Glomerular visceral epithelial cell (primary cell): ENCODE data around the gene SPATA2.
"Not testable (repeated sequence)": the region's sequence is repeated elsewhere in the genome, so short reads cannot be mapped to it uniquely, and the experiment has no call there.

ENCODE experiments used
- DNase-seq: peaks from one replicate; pipeline ENCODE4 v3.0.0-alpha.2; 2016; ENCODE audit errors: extremely low spot score

Gene SPATA2

GRCh38 chr20:49915380-49916145, at the start of gene SPATA2:
TSS of gene SPATA2 (minus strand) at chr20:49915529. CDS start at chr20:49908490, 7,039 bp downstream.
- DNase-seq: peak; percentile 96

DNA sequence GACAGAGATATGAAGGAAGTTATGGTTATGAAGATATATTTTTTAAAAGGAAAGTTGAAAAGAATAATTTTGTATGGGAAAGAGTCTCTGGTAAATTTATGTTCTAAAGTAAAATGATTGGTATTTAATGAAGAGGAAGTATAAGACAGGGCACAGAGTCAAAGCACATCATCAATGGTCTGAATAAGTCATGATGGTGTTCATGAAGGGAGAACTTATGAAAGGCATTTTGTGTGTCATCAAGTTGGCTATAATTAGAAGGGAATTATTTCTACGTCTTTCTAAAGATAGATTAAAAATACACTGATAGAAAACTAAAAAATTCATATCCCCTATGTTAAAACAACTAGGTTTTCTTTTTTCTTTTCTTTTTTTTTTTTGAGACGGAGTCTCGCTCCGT, 46.1 kb upstream of the SPATA2 start:
- no peak for DNase-seq

GRCh38 chr20:49957089-49957938, 42.0 kb upstream of the SPATA2 start:
- DNase-seq: not testable (repeated sequence)

- no peak for DNase-seq
Observed at GRCh38 chr20:49956689-49957088, 41.4 kb upstream of the SPATA2 start.

GRCh38 chr20:49955830-49956396, 40.6 kb upstream of the SPATA2 start:
- not testable (repeated sequence) for DNase-seq

DNA sequence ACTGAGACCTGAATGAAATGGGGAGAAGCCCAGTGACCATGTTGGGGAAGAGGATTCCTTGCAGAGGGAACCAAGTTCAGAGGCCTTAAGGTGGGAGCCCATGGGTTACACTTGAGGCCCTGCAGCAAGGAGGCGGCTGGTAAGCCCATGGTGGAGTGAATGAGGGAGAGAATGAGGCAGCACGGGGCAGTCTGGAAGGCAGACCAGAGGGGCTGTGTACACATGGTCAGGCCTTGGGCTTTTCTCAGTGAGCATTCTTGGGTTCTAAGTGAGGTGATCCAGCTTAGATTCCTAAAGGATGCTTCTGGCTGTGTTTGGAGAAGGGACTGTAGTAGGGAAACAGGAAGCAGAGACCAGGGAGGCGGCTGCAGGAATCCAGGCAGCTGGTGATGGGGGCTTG, 39.8 kb upstream of the SPATA2 start:
- DNase-seq: no peak

GRCh38 chr20:49951151-49951550, 35.8 kb upstream of the SPATA2 start:
- peak; percentile 31 for DNase-seq

DNA sequence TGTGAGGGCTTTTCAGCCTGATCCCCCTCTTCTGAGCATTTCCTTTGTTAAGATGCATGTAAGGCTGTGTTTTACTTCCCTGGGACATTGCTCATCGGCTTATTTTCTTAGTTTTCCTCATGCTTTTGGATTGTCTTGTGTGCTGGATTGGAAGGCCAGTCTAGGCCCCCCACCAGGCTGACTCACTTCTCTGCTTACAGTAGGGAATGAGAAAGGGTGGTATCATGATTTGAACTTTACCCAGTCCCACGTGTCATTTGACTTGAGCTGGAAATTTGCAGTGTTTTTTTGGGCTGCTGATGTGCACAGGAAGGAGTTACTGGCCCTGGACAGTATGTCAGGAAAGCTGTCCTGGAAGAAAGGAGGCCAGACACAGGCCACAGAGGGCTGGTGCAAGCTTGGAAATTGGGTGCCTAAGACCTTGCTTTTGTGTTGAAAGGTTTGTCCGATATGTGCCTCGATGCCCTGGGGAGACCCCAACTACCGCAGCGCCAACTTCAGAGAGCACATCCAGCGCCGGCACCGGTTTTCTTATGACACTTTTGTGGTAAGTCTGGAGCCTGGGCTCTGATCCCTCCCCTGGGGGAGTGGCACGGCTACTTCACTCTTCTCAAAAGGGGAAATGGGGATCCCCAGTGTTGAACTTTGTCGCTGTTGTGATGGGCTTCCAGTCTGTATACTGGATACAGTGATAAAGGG, 33.6 kb upstream of the SPATA2 start:
- peak; percentile 84 for DNase-seq

- DNase-seq: no peak
Observed at GRCh38 chr20:49948178-49948577, 32.8 kb upstream of the SPATA2 start.

DNA sequence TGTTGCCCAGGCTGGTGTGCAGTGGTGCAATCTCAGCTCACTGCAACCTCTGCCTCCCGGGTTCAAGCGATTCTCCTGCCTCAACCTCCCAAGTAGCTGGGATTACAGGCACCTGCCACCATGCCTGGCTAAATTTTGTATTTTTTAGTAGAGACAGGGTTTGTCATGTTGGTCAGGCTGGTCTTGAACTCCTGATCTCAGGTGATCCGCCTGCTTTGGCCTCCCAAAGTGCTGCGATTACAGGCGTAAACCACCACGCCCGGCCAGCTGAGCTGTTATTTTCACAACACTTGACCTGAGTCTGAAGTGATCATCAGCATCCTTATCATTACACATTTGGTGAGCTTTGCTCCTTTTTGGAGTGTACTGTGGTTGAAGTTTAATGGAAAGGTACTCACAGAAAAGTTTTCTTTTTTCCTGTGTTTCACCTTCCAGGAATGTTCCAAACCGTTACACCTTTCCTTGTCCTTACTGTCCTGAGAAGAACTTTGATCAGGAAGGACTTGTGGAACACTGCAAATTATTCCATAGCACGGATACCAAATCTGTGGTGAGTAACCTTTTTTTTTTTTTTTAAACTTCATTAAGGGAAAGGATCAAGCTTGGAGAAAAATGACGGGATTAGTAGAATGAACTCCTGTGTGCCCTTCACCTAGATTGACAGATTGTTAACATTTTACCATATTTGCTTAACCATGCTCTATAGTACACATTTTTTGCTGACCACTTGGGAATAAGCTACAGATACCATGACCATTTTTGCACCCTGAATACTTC, 30.6 kb upstream of the SPATA2 start:
- DNase-seq: no peak

DNA sequence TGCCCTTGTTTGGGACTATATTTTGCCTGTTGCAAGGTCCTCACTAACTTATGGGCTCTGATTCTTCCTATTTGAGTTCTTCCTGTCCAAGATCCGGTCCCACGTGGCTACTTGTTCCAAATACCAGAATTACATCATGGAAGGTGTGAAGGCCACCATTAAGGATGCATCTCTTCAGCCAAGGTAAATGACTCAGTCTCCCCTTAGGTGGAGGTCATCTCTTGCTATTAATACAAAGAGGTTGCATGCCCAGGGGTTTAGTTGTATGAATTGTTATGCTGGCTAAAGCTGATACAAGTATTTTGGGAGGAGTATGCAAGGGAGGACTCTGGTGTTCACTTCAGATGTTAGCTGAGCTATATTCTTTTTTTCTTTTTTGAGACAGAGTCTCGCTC, 30.0 kb upstream of the SPATA2 start:
- DNase-seq: no peak

DNA sequence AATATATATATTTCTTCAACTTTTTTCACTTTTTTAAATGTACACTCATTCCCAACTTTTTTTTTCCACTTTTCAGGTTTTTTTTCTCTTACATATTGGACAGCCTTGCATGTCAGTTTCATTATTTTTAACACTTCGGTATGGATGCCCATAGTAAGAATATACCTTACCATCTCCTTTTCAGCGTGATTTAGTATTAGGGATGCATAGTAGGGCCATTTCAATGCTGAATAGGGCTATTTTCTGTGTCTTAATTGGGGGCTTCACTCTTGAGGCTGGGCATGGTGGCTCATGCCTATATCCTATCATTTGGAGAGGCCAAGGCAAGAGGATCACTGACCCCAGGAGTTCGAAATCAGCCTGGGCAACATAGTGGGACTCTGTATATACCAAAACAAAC, 27.6 kb upstream of the SPATA2 start:
- no peak for DNase-seq

GRCh38 chr20:49942303-49942702, 27.0 kb upstream of the SPATA2 start:
- no peak for DNase-seq

DNA sequence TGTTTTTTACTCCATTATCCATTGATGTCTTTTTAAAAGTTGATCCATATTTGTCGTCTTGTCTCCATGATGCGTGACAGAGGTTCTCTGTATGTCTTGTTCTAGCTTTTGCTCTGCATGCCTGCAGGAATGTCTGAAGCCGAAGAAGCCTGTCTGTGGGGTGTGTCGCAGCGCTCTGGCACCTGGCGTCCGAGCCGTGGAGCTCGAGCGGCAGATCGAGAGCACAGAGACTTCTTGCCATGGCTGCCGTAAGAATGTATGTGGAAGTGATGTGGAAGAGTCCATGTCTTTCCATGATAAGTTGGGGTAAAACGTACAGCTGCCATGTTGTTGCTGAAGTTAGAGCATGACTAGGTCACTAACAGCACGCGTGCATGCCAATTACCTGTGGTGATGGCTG, 26.1 kb upstream of the SPATA2 start:
- no peak for DNase-seq

GRCh38 chr20:49938173-49939163, 23.1 kb upstream of the SPATA2 start:
- no peak for DNase-seq

DNA sequence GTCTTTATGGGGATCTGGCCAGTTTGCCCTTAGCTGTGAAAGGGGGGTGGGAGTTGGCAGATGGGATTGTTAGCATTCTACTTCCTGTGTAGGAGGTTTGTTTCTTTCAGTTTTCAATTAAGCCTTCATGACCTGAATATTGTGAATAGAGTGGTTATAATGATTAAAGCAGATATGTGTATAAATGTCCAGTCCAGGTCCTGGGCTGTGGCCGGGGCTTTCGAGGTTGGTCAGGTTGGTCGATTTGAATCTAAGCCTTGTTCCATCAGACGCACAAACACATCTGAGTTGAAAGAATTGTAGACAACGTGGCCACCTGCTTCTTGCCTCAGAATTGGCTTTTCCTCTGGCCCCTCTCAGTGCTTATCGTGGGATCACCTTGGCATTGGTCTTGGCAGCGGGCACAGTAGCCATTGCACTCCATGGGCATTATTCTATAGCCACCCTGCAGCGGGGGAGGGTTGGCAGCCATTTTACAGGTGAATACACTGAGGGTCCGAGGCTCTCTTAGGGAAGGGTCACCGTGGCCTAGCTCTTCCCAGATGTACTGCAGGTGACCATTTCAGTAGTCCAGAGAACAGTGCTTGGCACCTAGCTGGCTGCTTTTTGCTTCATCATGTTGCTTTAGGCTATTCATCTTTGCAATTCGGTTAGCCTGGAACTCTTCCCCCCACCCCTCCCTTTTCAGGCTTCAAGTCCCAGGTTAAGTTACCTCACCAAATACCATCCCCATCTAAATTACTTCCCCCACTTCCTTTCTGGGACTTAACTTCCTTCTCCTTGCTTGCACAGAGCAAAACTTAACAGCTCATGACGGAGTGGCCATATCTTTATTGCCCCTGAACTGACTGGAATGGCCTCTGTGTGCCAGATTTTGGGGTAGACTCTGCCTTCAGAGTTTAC, 21.9 kb upstream of the SPATA2 start:
- DNase-seq: no peak

GRCh38 chr20:49936153-49937026, 21.1 kb upstream of the SPATA2 start, which contains the start of gene RNF114:
TSS of gene RNF114 (plus strand) at chr20:49936397. CDS start at chr20:49936413, 16 bp downstream.
- peak; percentile 94 for DNase-seq

- no peak for DNase-seq
Observed at GRCh38 chr20:49935746-49936152, 20.4 kb upstream of the SPATA2 start.
